HG03103 (cell line): ENCODE measurements around the gene UGT1A8.
"Not testable (repeated sequence)": the region's sequence is repeated elsewhere in the genome, so short reads cannot be mapped to it uniquely, and the experiment has no call there.

Source experiments
- ATAC-seq: cut with Tn5 transposase; IDR thresholded peaks from one replicate; pipeline ENCODE4 v1.9.1; 2021; ENCODE audit warnings: low read depth; ENCODE audit not compliant: unreplicated experiment

Gene UGT1A8

GRCh38 chr2:233711312-233712008, 94.0 kb downstream of the UGT1A8 start:
- ATAC-seq, result peak; percentile 60

- ATAC-seq, result no peak
Measured at GRCh38 chr2:233712611-233713261, 95.3 kb downstream of the UGT1A8 start, which contains the start of gene UGT1A5. Gene UGT1A5, plus strand, starts transcription at chr2:233712907. Its CDS starts 85 bp downstream, at chr2:233712992.

- ATAC-seq, result no peak
Measured at GRCh38 chr2:233713262-233713615, 95.8 kb downstream of the UGT1A8 start.

- no peak for ATAC-seq
Measured at GRCh38 chr2:233714121-233714520, 96.7 kb downstream of the UGT1A8 start.

- ATAC-seq, result no peak
Measured at GRCh38 chr2:233718552-233718951, 101.1 kb downstream of the UGT1A8 start, which contains the start of gene UGT1A4. Gene UGT1A4, plus strand, starts transcription at chr2:233718736. Its CDS starts 85 bp downstream, at chr2:233718821.

- no peak for ATAC-seq
Measured at GRCh38 chr2:233728723-233729301, 111.4 kb downstream of the UGT1A8 start, which contains the start of gene UGT1A3. Gene UGT1A3, plus strand, starts transcription at chr2:233729042. Its CDS starts 85 bp downstream, at chr2:233729127.

- ATAC-seq, result not testable (repeated sequence)
Measured at GRCh38 chr2:233736868-233737653, 119.6 kb downstream of the UGT1A8 start.

GRCh38 chr2:233740870-233741269, 123.4 kb downstream of the UGT1A8 start:
- no peak for ATAC-seq

GRCh38 chr2:233743464-233744259, 126.2 kb downstream of the UGT1A8 start:
- no peak for ATAC-seq

- ATAC-seq, result no peak
Measured at GRCh38 chr2:233745073-233745755, 127.8 kb downstream of the UGT1A8 start.

GRCh38 chr2:233745838-233746237, 128.4 kb downstream of the UGT1A8 start:
- ATAC-seq, result not testable (repeated sequence)

- no peak for ATAC-seq
Measured at GRCh38 chr2:233746475-233747282, 129.2 kb downstream of the UGT1A8 start.

GRCh38 chr2:233747283-233747544, 129.8 kb downstream of the UGT1A8 start:
- no peak for ATAC-seq

- not testable (repeated sequence) for ATAC-seq
Measured at GRCh38 chr2:233750689-233751088, 133.3 kb downstream of the UGT1A8 start.

GRCh38 chr2:233751212-233752009, 134.0 kb downstream of the UGT1A8 start:
- not testable (repeated sequence) for ATAC-seq

- ATAC-seq, result no peak
Measured at GRCh38 chr2:233754872-233755611, 137.6 kb downstream of the UGT1A8 start.

- ATAC-seq, result no peak
Measured at GRCh38 chr2:233756429-233757081, 139.1 kb downstream of the UGT1A8 start.
